ENCODE data around the gene SRC. TPM values are rescaled to one million over a fixed set of nuclear protein-coding genes. Genes with fewer than 3 reads are reported as not detected.
A peak's percentile ranks its signal among the peaks of the same experiment; 100 is the strongest.

SRC gene
- total RNA-seq, 1 donor from 2014 or later, result 15.4 TPM

GRCh38 chr20:37330316-37330715 is 15.6 kb upstream of the SRC start:
- H3K36me3 Mint-ChIP-seq, result no peaks in the 10 kb centered on the region
- Histone ChIP-seq H3K9me3 (ENCODE audit: low read depth) (no peaks in the 10 kb centered on the region), H3K4me1 (peaks cover 6% of the 10 kb centered on the region), H4K20me1 (ENCODE audit: low read depth) (no peaks in the 10 kb centered on the region), H2AFZ (replicated peaks) (no peak overlapping the region), H3K79me2 (ENCODE audit: low read depth) (no peaks in the 10 kb centered on the region), H3K9ac (no peak overlapping the region), H3F3A (ENCODE audit: low read depth) (no peaks in the 10 kb centered on the region), H3K27ac (no peak overlapping the region), H3K36me3 (no peaks in the 10 kb centered on the region), H3K27me3 (no peaks in the 10 kb centered on the region), H3K4me2 (no peak overlapping the region), H3K4me3 (no peak overlapping the region)
- no peaks in the 10 kb centered on the region for H3K9me3 Mint-ChIP-seq
- DNase-seq (ENCODE audit: low spot score), result no peak
- TF ChIP-seq, protein P1, sequence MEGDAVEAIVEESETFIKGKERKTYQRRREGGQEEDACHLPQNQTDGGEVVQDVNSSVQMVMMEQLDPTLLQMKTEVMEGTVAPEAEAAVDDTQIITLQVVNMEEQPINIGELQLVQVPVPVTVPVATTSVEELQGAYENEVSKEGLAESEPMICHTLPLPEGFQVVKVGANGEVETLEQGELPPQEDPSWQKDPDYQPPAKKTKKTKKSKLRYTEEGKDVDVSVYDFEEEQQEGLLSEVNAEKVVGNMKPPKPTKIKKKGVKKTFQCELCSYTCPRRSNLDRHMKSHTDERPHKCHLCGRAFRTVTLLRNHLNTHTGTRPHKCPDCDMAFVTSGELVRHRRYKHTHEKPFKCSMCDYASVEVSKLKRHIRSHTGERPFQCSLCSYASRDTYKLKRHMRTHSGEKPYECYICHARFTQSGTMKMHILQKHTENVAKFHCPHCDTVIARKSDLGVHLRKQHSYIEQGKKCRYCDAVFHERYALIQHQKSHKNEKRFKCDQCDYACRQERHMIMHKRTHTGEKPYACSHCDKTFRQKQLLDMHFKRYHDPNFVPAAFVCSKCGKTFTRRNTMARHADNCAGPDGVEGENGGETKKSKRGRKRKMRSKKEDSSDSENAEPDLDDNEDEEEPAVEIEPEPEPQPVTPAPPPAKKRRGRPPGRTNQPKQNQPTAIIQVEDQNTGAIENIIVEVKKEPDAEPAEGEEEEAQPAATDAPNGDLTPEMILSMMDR (IDR thresholded peaks at IDR 0.05), result no peak
- TF ChIP-seq EZH2phosphoT487 (IDR thresholded peaks at IDR 0.05) (no peak), EZH2 (IDR thresholded peaks at IDR 0.05) (no peak)
- peaks cover 14% of the 10 kb centered on the region for H3K4me1 Mint-ChIP-seq
- no peak overlapping the region for H3K27ac Mint-ChIP-seq
- H3K27me3 Mint-ChIP-seq (ENCODE audit: insufficient read depth, low read depth), result peaks cover 5% of the 10 kb centered on the region
- H3K4me3 Mint-ChIP-seq, result no peak overlapping the region

GRCh38 chr20:37331060-37331857 is 14.7 kb upstream of the SRC start:
- no peaks in the 10 kb centered on the region for H3K27me3 ChIP-seq
- H2AFZ ChIP-seq (replicated peaks), result no peak overlapping the region
- H3K9ac ChIP-seq, result no peak overlapping the region
- no peaks in the 10 kb centered on the region for H3K9me3 ChIP-seq (ENCODE audit: low read depth)
- no peaks in the 10 kb centered on the region for H3K9me3 Mint-ChIP-seq
- H3K4me3 Mint-ChIP-seq, result no peak overlapping the region
- no peak overlapping the region for H3K27ac Mint-ChIP-seq
- TF ChIP-seq, protein P1 (IDR thresholded peaks at IDR 0.05), result no peak
- no peak for TF ChIP-seq EZH2 (IDR thresholded peaks at IDR 0.05)
- TF ChIP-seq EZH2phosphoT487 (IDR thresholded peaks at IDR 0.05), result no peak
- no peak overlapping the region for H3K4me3 ChIP-seq
- no peaks in the 10 kb centered on the region for H3K79me2 ChIP-seq (ENCODE audit: low read depth)
- H3K27ac ChIP-seq, result no peak overlapping the region
- no peak for DNase-seq (ENCODE audit: low spot score)
- H3K4me1 Mint-ChIP-seq, result peaks cover 24% of the 10 kb centered on the region
- no peaks in the 10 kb centered on the region for H3K36me3 ChIP-seq
- peaks cover 10% of the 10 kb centered on the region for H3K4me1 ChIP-seq
- peaks cover 4% of the 10 kb centered on the region for H3K27me3 Mint-ChIP-seq (ENCODE audit: insufficient read depth, low read depth)
- no peaks in the 10 kb centered on the region for H4K20me1 ChIP-seq (ENCODE audit: low read depth)
- H3K4me2 ChIP-seq, result no peak overlapping the region
- H3K36me3 Mint-ChIP-seq, result no peaks in the 10 kb centered on the region
- no peaks in the 10 kb centered on the region for H3F3A ChIP-seq (ENCODE audit: low read depth)

DNA sequence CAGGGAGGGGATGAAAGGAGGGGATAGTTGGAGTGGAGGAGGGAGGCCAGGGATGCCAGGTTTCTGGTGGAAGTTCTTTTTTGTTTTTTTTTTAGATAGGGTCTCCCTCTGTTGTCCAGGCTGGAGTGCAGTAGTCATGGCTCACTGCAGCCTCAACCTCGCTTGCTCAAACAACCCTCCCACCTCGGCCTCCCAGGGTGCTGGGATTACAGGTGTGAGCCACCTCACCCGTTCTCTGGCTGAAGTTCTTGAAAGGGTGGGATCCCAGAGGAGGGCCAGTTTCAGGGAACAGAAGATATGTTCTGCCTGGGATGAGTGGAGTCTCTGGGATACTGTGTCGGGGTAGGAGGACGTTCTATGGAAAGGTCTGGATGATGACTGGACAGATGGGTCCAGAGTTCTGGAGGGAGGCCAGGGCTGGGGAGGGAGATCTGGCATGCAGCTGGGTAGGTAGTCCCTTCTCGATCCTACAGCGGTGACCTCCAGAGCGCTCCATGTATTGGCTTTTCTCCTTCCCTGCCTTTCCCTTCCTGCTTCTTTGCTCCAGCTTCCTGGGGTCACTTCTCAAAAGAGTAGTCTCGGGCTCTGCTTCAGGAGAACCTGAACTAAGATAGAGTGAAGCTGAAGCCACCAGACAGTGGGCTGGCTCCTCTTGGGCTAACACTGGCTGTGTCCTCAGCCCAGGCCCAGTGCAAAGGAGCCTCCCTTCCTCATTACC is 12.7 kb upstream of the SRC start:
- peaks cover 22% of the 10 kb centered on the region for H3K4me1 ChIP-seq
- H3K4me1 Mint-ChIP-seq, result peaks cover 38% of the 10 kb centered on the region

More for the DNA sequence above, 12.7 kb upstream of the SRC start:
- no peaks in the 10 kb centered on the region for H3K36me3 Mint-ChIP-seq
- DNase-seq (ENCODE audit: low spot score), result no peak
- no peak overlapping the region for H3K9ac ChIP-seq
- no peak overlapping the region for H3K4me3 Mint-ChIP-seq
- H3K27me3 Mint-ChIP-seq (ENCODE audit: insufficient read depth, low read depth), result peaks cover 2% of the 10 kb centered on the region
- TF ChIP-seq, protein P1 (IDR thresholded peaks at IDR 0.05), result no peak
- TF ChIP-seq EZH2 (IDR thresholded peaks at IDR 0.05), result no peak
- no peak for TF ChIP-seq EZH2phosphoT487 (IDR thresholded peaks at IDR 0.05)
- H3K9me3 Mint-ChIP-seq, result no peaks in the 10 kb centered on the region
- H3K4me2 ChIP-seq, result no peak overlapping the region
- H3K9me3 ChIP-seq (ENCODE audit: low read depth), result no peaks in the 10 kb centered on the region
- no peaks in the 10 kb centered on the region for H3K79me2 ChIP-seq (ENCODE audit: low read depth)
- peak overlapping the region; percentile 54 for H3K27ac Mint-ChIP-seq
- H3K27ac ChIP-seq, result no peak overlapping the region
- H4K20me1 ChIP-seq (ENCODE audit: low read depth), result no peaks in the 10 kb centered on the region
- no peaks in the 10 kb centered on the region for H3K36me3 ChIP-seq
- no peaks in the 10 kb centered on the region for H3K27me3 ChIP-seq
- no peak overlapping the region for H2AFZ ChIP-seq (replicated peaks)
- peaks cover 6% of the 10 kb centered on the region for H3F3A ChIP-seq (ENCODE audit: low read depth)
- no peak overlapping the region for H3K4me3 ChIP-seq
